H9 (cell line): ENCODE data around the gene SLC7A14. TPM values are rescaled to one million over a fixed set of nuclear protein-coding genes. Genes with fewer than 3 reads are reported as not detected.

ENCODE experiments used
- DNase-seq: peaks from one replicate; pipeline ENCODE4 v3.0.0-alpha.2; 2017
- H2AFZ ChIP-seq: one replicate; pipeline ENCODE4 v1.6.1; 2013; ENCODE audit warnings: mild to moderate bottlenecking, low read length, control low read depth, moderate library complexity
- H2AK5ac ChIP-seq: 2 replicates; pipeline ENCODE4 v1.6.1; 2013; ENCODE audit warnings: low read length, control low read depth, mixed read lengths; ENCODE audit not compliant: insufficient read length
- H2BK120ac ChIP-seq: one replicate; pipeline ENCODE4 v1.6.1; 2013; ENCODE audit warnings: low read depth, mild to moderate bottlenecking, low read length, control low read depth, inconsistent platforms; ENCODE audit not compliant: poor library complexity, severe bottlenecking
- H2BK12ac ChIP-seq: 2 replicates; pipeline ENCODE4 v1.6.1; 2013; ENCODE audit warnings: low read length, control low read depth, mixed read lengths, low read depth; ENCODE audit not compliant: insufficient read length
- H2BK15ac ChIP-seq: 2 replicates; pipeline ENCODE4 v1.6.1; 2013; ENCODE audit warnings: low read depth, low read length, control low read depth
- H2BK20ac ChIP-seq: one replicate; pipeline ENCODE4 v1.6.1; 2013; ENCODE audit warnings: low read depth, mild to moderate bottlenecking, low read length, control low read depth, inconsistent platforms; ENCODE audit not compliant: poor library complexity, severe bottlenecking
- H2BK5ac ChIP-seq: 2 replicates; pipeline ENCODE4 v1.6.1; 2013; ENCODE audit warnings: low read length, control low read depth, mixed read lengths; ENCODE audit not compliant: insufficient read length
- H3K14ac ChIP-seq: 2 replicates; pipeline ENCODE4 v1.6.1; 2013; ENCODE audit warnings: low read length, control low read depth; ENCODE audit not compliant: insufficient read depth
- H3K18ac ChIP-seq: 2 replicates; pipeline ENCODE4 v1.6.1; 2013; ENCODE audit warnings: low read depth, mild to moderate bottlenecking, mixed read lengths, low read length, control low read depth; ENCODE audit not compliant: insufficient read length
- H3K23ac ChIP-seq: 2 replicates; pipeline ENCODE4 v1.6.1; 2013; ENCODE audit warnings: low read length, control low read depth, mixed read lengths, low read depth; ENCODE audit not compliant: insufficient read length
- H3K23me2 ChIP-seq: 2 replicates; pipeline ENCODE4 v1.6.1; 2013; ENCODE audit warnings: low read depth, mild to moderate bottlenecking, mixed read lengths, low read length, control low read depth; ENCODE audit not compliant: insufficient read length, poor library complexity, severe bottlenecking
- H3K27ac ChIP-seq: 2 replicates; pipeline ENCODE4 v1.5.1; 2013; ENCODE audit warnings: low read length, control low read depth, mixed read lengths, low read depth; ENCODE audit not compliant: insufficient read length
- H3K27me3 ChIP-seq: 2 replicates; pipeline ENCODE4 v1.6.1; 2013; ENCODE audit warnings: low read length, control low read depth, inconsistent platforms; ENCODE audit not compliant: insufficient read depth
- H3K4ac ChIP-seq: 2 replicates; pipeline ENCODE4 v1.6.1; 2013; ENCODE audit warnings: low read depth, mild to moderate bottlenecking, control low read depth, inconsistent platforms, low read length, moderate library complexity
- H3K4me1 ChIP-seq: 2 replicates; pipeline ENCODE4 v1.6.1; 2013; ENCODE audit warnings: low read length, control low read depth, inconsistent platforms; ENCODE audit not compliant: insufficient read depth
- H3K4me2 ChIP-seq: 2 replicates; pipeline ENCODE4 v1.6.1; 2013; ENCODE audit warnings: low read length, control low read depth, mixed read lengths; ENCODE audit not compliant: insufficient read length, insufficient read depth
- H3K56ac ChIP-seq: 2 replicates; pipeline ENCODE4 v1.6.1; 2013; ENCODE audit warnings: low read depth, mild to moderate bottlenecking, mixed read lengths, low read length, control low read depth; ENCODE audit not compliant: insufficient read length
- H3K79me1 ChIP-seq: 2 replicates; pipeline ENCODE4 v1.6.1; 2013; ENCODE audit warnings: low read depth, mild to moderate bottlenecking, moderate library complexity, low read length, control low read depth, inconsistent platforms; ENCODE audit not compliant: insufficient read depth, poor library complexity, severe bottlenecking
- H3K79me2 ChIP-seq: 2 replicates; pipeline ENCODE4 v1.6.1; 2013; ENCODE audit warnings: low read length, control low read depth, inconsistent platforms; ENCODE audit not compliant: insufficient read depth
- H3K9ac ChIP-seq: 2 replicates; pipeline ENCODE4 v1.6.1; 2013; ENCODE audit warnings: low read length, control low read depth, mixed read lengths; ENCODE audit not compliant: insufficient read length; ENCODE audit errors: extremely low read depth
- H3K9me3 ChIP-seq: one replicate; pipeline ENCODE4 v1.6.1; 2013; ENCODE audit warnings: low read depth, low read length, inconsistent platforms; ENCODE audit not compliant: control insufficient read depth
- H3T11ph ChIP-seq: one replicate; pipeline ENCODE4 v1.6.1; 2013; ENCODE audit warnings: mild to moderate bottlenecking, low read length, control low read depth, inconsistent platforms
- H4K20me1 ChIP-seq: one replicate; pipeline ENCODE4 v1.6.1; 2013; ENCODE audit not compliant: control insufficient read depth, insufficient read length, insufficient read depth
- H4K5ac ChIP-seq: 2 replicates; pipeline ENCODE4 v1.6.1; 2013; ENCODE audit warnings: low read depth, mild to moderate bottlenecking, mixed read lengths, low read length, control low read depth; ENCODE audit not compliant: insufficient read length
- H4K8ac ChIP-seq: replicated peaks from 2 replicates; pipeline ENCODE4 v1.6.1; 2013; ENCODE audit warnings: low read length, control low read depth, mixed read lengths, low read depth; ENCODE audit not compliant: insufficient read length
- H4K91ac ChIP-seq: 2 replicates; pipeline ENCODE4 v1.6.1; 2013; ENCODE audit warnings: low read depth, mild to moderate bottlenecking, moderate library complexity, mixed read lengths, low read length, control low read depth; ENCODE audit not compliant: insufficient read length
- H3K27ac Mint-ChIP-seq, 3 experiments: 2 replicates in 2 of 3; 3 replicates in 1 of 3; pipeline ENCODE4 v1.8.0; 2020 to 2021; ENCODE audit warnings: mixed read lengths in 3 of 3, mild to moderate bottlenecking in 1 of 3, moderate library complexity in 1 of 3
- H3K27me3 Mint-ChIP-seq: 2 replicates; pipeline ENCODE4 v1.8.0; 2021; ENCODE audit warnings: low read depth, mild to moderate bottlenecking, moderate library complexity, mixed read lengths
- H3K36me3 Mint-ChIP-seq, 3 experiments: 2 replicates in 2 of 3; 3 replicates in 1 of 3; pipeline ENCODE4 v1.8.0; 2020 to 2021; ENCODE audit warnings: low read depth in 3 of 3, mixed read lengths in 3 of 3; ENCODE audit not compliant: insufficient read depth in 1 of 3
- H3K4me1 Mint-ChIP-seq, 2 experiments: 2 replicates each; pipeline ENCODE4 v1.8.0; 2020; ENCODE audit warnings: mixed read lengths in 2 of 2
- H3K4me3 Mint-ChIP-seq, 2 experiments: 2 replicates in 1 of 2; 3 replicates in 1 of 2; pipeline ENCODE4 v1.8.0; 2020 to 2021; ENCODE audit warnings: mild to moderate bottlenecking in 2 of 2, mixed read lengths in 2 of 2, moderate library complexity in 1 of 2
- H3K9me3 Mint-ChIP-seq, 2 experiments: 2 replicates in 1 of 2; 3 replicates in 1 of 2; pipeline ENCODE4 v1.8.0; 2020; ENCODE audit warnings: mild to moderate bottlenecking in 2 of 2, mixed read lengths in 2 of 2, moderate library complexity in 1 of 2
- CTCF ChIP-seq: fragments of 200-600 bp; sonication (generic); conservative IDR thresholded peaks from 3 replicates; pipeline ENCODE4 v1.8.0; 2021; ENCODE audit warnings: antibody characterized with exemption, mild to moderate bottlenecking
- WGBS: extraction: QIAGEN DNeasy Blood & Tissue Kit; methylation state at CpG from one replicate; pipeline ENCODE4 v1.1.7; 2013; ENCODE audit warnings: missing lambda C conversion rate, low lambda C conversion rate, mixed read lengths; ENCODE audit not compliant: insufficient read length; ENCODE audit errors: extremely low coverage; 5-methylcytosine and 5-hydroxymethylcytosine counted together
- total RNA-seq: library from RNA; stranded (reverse); gene quantifications from 2 replicates; pipeline ENCODE4 v1.2.1, GENCODE V29; 2021

SLC7A14 gene
- total RNA-seq, 1 experiment from 2014 or later: 0.42 TPM

DNA sequence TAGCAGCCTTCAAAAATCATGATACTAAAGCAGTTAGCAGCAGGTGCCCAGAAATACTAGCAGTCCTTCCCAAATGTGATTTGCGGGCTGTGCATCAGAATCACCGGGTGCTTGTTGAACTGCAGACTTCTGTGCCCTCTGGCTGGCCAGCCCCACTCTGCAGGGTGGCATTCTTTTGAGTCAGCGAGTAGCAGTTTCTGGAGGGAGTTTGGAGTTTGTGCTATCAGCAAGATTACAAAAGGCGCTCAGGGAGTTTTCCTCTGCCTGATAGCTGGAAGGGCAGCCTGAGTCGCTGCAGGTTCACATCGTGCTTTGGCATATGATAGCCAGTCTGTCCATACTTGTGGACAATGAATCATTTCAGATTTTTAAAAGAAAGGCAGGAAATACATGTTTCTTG lies 109.6 kb downstream of the SLC7A14 start:
- Histone ChIP-seq H4K8ac (no peak overlapping the region), H3K4me1 (no peaks in the 10 kb centered on the region), H3K4ac (no peak overlapping the region), H3K14ac (no peak overlapping the region), H3K79me1 (no peaks in the 10 kb centered on the region), H2BK20ac (no peak overlapping the region), H4K91ac (no peak overlapping the region), H3K9me3 (no peaks in the 10 kb centered on the region), H2AK5ac (no peak overlapping the region), H3K23me2 (no peaks in the 10 kb centered on the region), H3K27me3 (no peaks in the 10 kb centered on the region), H3K27ac (no peak overlapping the region), H2BK5ac (no peak overlapping the region), H3K23ac (no peak overlapping the region), H2AFZ (no peak overlapping the region), H3T11ph (no peak overlapping the region), H4K20me1 (no peaks in the 10 kb centered on the region), H2BK15ac (no peak overlapping the region), H4K5ac (no peak overlapping the region), H2BK120ac (no peak overlapping the region), H3K56ac (no peak overlapping the region), H3K79me2 (no peaks in the 10 kb centered on the region), H3K4me2 (no peak overlapping the region), H2BK12ac (no peak overlapping the region), H3K9ac (no peak overlapping the region), H3K18ac (no peak overlapping the region)
- H3K9me3 Mint-ChIP-seq: no peaks in the 10 kb centered on the region
- H3K27me3 Mint-ChIP-seq: no peaks in the 10 kb centered on the region
- no peaks in the 10 kb centered on the region; a peak in 1 of 7 replicates for H3K36me3 Mint-ChIP-seq
- H3K4me3 Mint-ChIP-seq: no peak overlapping the region
- H3K27ac Mint-ChIP-seq: no peak overlapping the region
- H3K4me1 Mint-ChIP-seq: peaks cover 13 to 15% of the 10 kb centered on the region in 2 experiments
- no peak for DNase-seq
- no CpG with 5 or more reads among the region's 6 CpGs for WGBS
- TF ChIP-seq CTCF: no peak
